HepG2 (cell line): Measurements from ENCODE around the gene ENTPD5. TPM values are rescaled to one million over a fixed set of nuclear protein-coding genes. Genes with fewer than 3 reads are reported as not detected.
A peak's percentile ranks its signal among the peaks of the same experiment; 100 is the strongest.

Experiments
- ATAC-seq: fragments of 200-7000 bp; cut with Tn5 transposase; 3 replicates; pipeline ENCODE4 v1.9.1; 2020; ENCODE audit warnings: mild to moderate bottlenecking, moderate library complexity
- BruUV-seq: library from RNA; stranded (reverse); fragments of 400-500 nt; replicated peaks from 2 replicates; lab custom pipeline; 2021; lab: Mats Ljungman, UMichigan
- CTCF ChIA-PET: fragments of 300-600 bp; formaldehyde crosslinking; extraction: SDS; loops from one replicate; lab custom pipeline; 2021; ENCODE audit warnings: low total read pairs, inconsistent platforms, low intra/inter-chr PET ratio; lab: Yijun Ruan, JAX
- POLR2A ChIA-PET: fragments of 350-600 bp; sonication (Branson Sonifier 250); formaldehyde crosslinking; loops from one replicate; lab custom pipeline; 2020; ENCODE audit warnings: antibody characterized with exemption, inconsistent platforms; lab: Yijun Ruan, JAX
- DNase-seq: peaks from one replicate; pipeline ENCODE4 v3.0.0-alpha.2; 2015; ENCODE audit warnings: low spot score
- FAIRE-seq: peaks from 3 replicates; lab custom pipeline; 2011; peaks lifted over from hg19 to GRCh38; lab: Jason Lieb, UNC
- H2AFZ ChIP-seq: one replicate; pipeline ENCODE4 v1.6.1; 2011; ENCODE audit warnings: low read length, inconsistent platforms
- H3K27ac ChIP-seq: fragments of 300-600 bp; 3 replicates; pipeline ENCODE4 v1.8.0; 2011; ENCODE audit warnings: mixed run types, mild to moderate bottlenecking, mixed read lengths, low read length, inconsistent platforms; ENCODE audit not compliant: insufficient read depth; ENCODE audit errors: extremely low read length
- H3K27me3 ChIP-seq, 2 experiments: fragments of 200-600 bp in 1 of 2; 2 replicates in 1 of 2; 3 replicates in 1 of 2; pipeline versions ENCODE4 v1.6.0 to v1.8.0; 2011; ENCODE audit warnings: low read length in 2 of 2, mild to moderate bottlenecking in 2 of 2, moderate library complexity in 2 of 2, inconsistent platforms in 1 of 2; ENCODE audit not compliant: insufficient read depth in 2 of 2, control insufficient read depth in 1 of 2
- H3K36me3 ChIP-seq, 2 experiments: fragments of 200-600 bp in 1 of 2; replicated peaks in 1 of 2; 2 replicates in 1 of 2; 3 replicates in 1 of 2; pipeline versions ENCODE4 v1.5.1 to v1.8.0; 2011; ENCODE audit warnings: low read length in 2 of 2, inconsistent platforms in 1 of 2; ENCODE audit not compliant: insufficient read depth in 2 of 2, control insufficient read depth in 1 of 2
- H3K4me1 ChIP-seq: 2 replicates; pipeline ENCODE4 v1.5.1; 2012; ENCODE audit warnings: low read length, inconsistent platforms; ENCODE audit not compliant: insufficient read depth
- H3K4me2 ChIP-seq: 2 replicates; pipeline ENCODE4 v1.6.0; 2011; ENCODE audit warnings: low read depth, low read length, inconsistent platforms
- H3K4me3 ChIP-seq, 3 experiments: fragments of 200-600 bp in 1 of 3; sonication (generic), shearing (Covaris generic) in 1 of 3; replicated peaks in 1 of 3; 2 replicates each; pipeline ENCODE4 v1.5.1; 2011 to 2016; ENCODE audit warnings: low read length in 3 of 3, inconsistent platforms in 2 of 3, low read depth in 2 of 3, mild to moderate bottlenecking in 2 of 3, control low read depth in 1 of 3, mixed read lengths in 1 of 3; ENCODE audit not compliant: insufficient read depth in 1 of 3
- H3K79me2 ChIP-seq: one replicate; pipeline ENCODE4 v1.6.1; 2011; ENCODE audit warnings: low read length, inconsistent platforms; ENCODE audit not compliant: insufficient read depth
- H3K9ac ChIP-seq: 2 replicates; pipeline ENCODE4 v1.6.0; 2011; ENCODE audit warnings: mild to moderate bottlenecking, low read depth, low read length, inconsistent platforms; ENCODE audit not compliant: insufficient read depth
- H3K9me3 ChIP-seq: 2 replicates; pipeline ENCODE4 v1.5.1; 2012; ENCODE audit warnings: mild to moderate bottlenecking, low read length
- H4K20me1 ChIP-seq: 2 replicates; pipeline ENCODE4 v1.6.0; 2011; ENCODE audit warnings: inconsistent platforms, mild to moderate bottlenecking, low read length, moderate library complexity; ENCODE audit not compliant: insufficient read depth
- BRCA1 ChIP-seq: sonication (generic); formaldehyde crosslinking; IDR thresholded peaks from 2 replicates; pipeline ENCODE4 v1.4.0; 2020; ENCODE audit warnings: missing genetic modification reagents
- CTCF ChIP-seq: sonication (generic); formaldehyde crosslinking; IDR thresholded peaks from 2 replicates; pipeline ENCODE4 v1.5.0; 2020; ENCODE audit warnings: mild to moderate bottlenecking, missing genetic modification reagents, moderate library complexity
- FOXO4 ChIP-seq: sonication (generic); formaldehyde crosslinking; conservative IDR thresholded peaks from 2 replicates; pipeline ENCODE4 v1.8.1; 2023; ENCODE audit warnings: missing genetic modification reagents
- HIC2 ChIP-seq: sonication (generic); formaldehyde crosslinking; IDR thresholded peaks from 2 replicates; pipeline ENCODE4 v1.9.0; 2022; ENCODE audit warnings: low read depth, missing genetic modification reagents
- HNRNPH1 ChIP-seq: fragments of 200-400 bp; formaldehyde crosslinking; optimal IDR thresholded peaks from 2 replicates; pipeline ENCODE3; 2017; ENCODE audit warnings: mild to moderate bottlenecking, low read depth, low read length
- MXD1 ChIP-seq: sonication (generic); formaldehyde crosslinking; IDR thresholded peaks from 2 replicates; pipeline ENCODE4 v1.4.0; 2020; ENCODE audit warnings: mild to moderate bottlenecking, missing genetic modification reagents
- NFKBIZ ChIP-seq: IDR thresholded peaks from 2 replicates; pipeline ENCODE4 v1.6.1; 2018; ENCODE audit warnings: missing genetic modification reagents, missing compliant biosample characterization
- PBX3 ChIP-seq: sonication (generic); formaldehyde crosslinking; IDR thresholded peaks from 2 replicates; pipeline ENCODE4 v1.8.1; 2023; ENCODE audit warnings: missing genetic modification reagents, inconsistent platforms, borderline replicate concordance
- SAP130 ChIP-seq: IDR thresholded peaks from 2 replicates; pipeline ENCODE4 v1.6.1; 2016; ENCODE audit warnings: low read depth
- ZFP37 ChIP-seq: sonication (generic); formaldehyde crosslinking; IDR thresholded peaks from 2 replicates; pipeline ENCODE4 v1.4.0; 2020; ENCODE audit warnings: missing genetic modification reagents, borderline replicate concordance
- ZNF18 ChIP-seq: sonication (generic); formaldehyde crosslinking; IDR thresholded peaks from 2 replicates; pipeline ENCODE4 v1.8.0; 2022; ENCODE audit warnings: mild to moderate bottlenecking, missing genetic modification reagents; ENCODE audit not compliant: insufficient replicate concordance
- ZNF430 ChIP-seq: sonication (generic); formaldehyde crosslinking; IDR thresholded peaks from 2 replicates; pipeline ENCODE4 v1.9.0; 2021; ENCODE audit warnings: mild to moderate bottlenecking, missing genetic modification reagents
- ZNF615 ChIP-seq: sonication (generic); formaldehyde crosslinking; IDR thresholded peaks from 2 replicates; pipeline ENCODE4 v1.5.0; 2020; ENCODE audit warnings: mild to moderate bottlenecking, missing genetic modification reagents, borderline replicate concordance
- ZNF878 ChIP-seq: sonication (generic); formaldehyde crosslinking; IDR thresholded peaks from 2 replicates; pipeline ENCODE4 v1.8.1; 2023; ENCODE audit warnings: mild to moderate bottlenecking, missing genetic modification reagents, moderate library complexity
- WGBS: methylation state at CpG from one replicate; pipeline ENCODE4 v1.1.6; 2017; ENCODE audit warnings: low lambda C conversion rate; 5-methylcytosine and 5-hydroxymethylcytosine counted together
- in situ Hi-C: cut with HindIII; loops from 2 replicates; pipeline ENCODE4 v1.10.0; 2017; ENCODE audit warnings: low pct_unique_long_range_greater_than_20kb; ENCODE audit not compliant: extremely low pct_ligation_motif_present
- intact Hi-C: fragments of 100-400 bp; cut with micrococcal nuclease; formaldehyde crosslinking; loops from one replicate; pipeline ENCODE4 v1.10.0; 2022; ENCODE audit not compliant: unreplicated experiment
- polyA plus RNA-seq, 8 experiments: library from polyadenylated mRNA; depleted of rRNA in 3 of 8; stranded (reverse) in 7 of 8; unstranded in 1 of 8; fragments of >200 nt; fragmentation: Illumina TruSeq in 4 of 8; extraction: Trizol in 4 of 8; gene quantifications; 2 replicates each; pipeline versions ENCODE4 v1.2.1 to v1.2.3, GENCODE V29; 2011 to 2016; ENCODE audit warnings: low read depth in 4 of 8, missing spikeins in 1 of 8, mixed read lengths in 1 of 8; ENCODE audit not compliant: insufficient read depth in 1 of 8
- total RNA-seq, 5 experiments: library from RNA; depleted of rRNA; stranded (reverse); fragments of >200 nt; fragmentation: Illumina TruSeq; extraction: Trizol; gene quantifications; 2 replicates each; pipeline ENCODE4 v1.2.3, GENCODE V29; 2016; ENCODE audit warnings: low read depth in 1 of 5

The ENTPD5 gene
- total and polyA plus RNA-seq, 2 of the 13 experiments (the other 11 are each of a cell fraction or from before 2014, with no cell fraction given): 33.8 to 43.3 TPM

- TF ChIP-seq FOXO4 (CRISPR knock-in tag): no peak
- peak; percentile 53; the same call in 1 of the 2 replicates for TF ChIP-seq HIC2 (CRISPR knock-in tag)
- no peak for TF ChIP-seq HNRNPH1
- peak; percentile 59; the same call in 1 of the 2 replicates for TF ChIP-seq SAP130 (CRISPR knock-in tag)
These were observed 22.4 kb downstream of the ENTPD5 start (continued) for GRCh38 chr14:73996731-73997107.

GRCh38 chr14:73995977-73996378 lies 23.1 kb downstream of the ENTPD5 start:
- BruUV-seq: TSS peak; percentile 72
- peak overlapping the region; percentile 65 for H3K9ac ChIP-seq
- peak overlapping the region; percentile 46 to 66 (median 48) for H3K4me3 ChIP-seq
- WGBS: under 1% methylated on average over 8 of the region's 8 CpGs
- DNase-seq: peak; percentile 62
- no peaks in the 10 kb centered on the region; a peak in 1 of 5 replicates for H3K36me3 ChIP-seq
- peaks cover 9% of the 10 kb centered on the region for H3K79me2 ChIP-seq
- ChIA-PET CTCF (no interaction called here), POLR2A (interaction anchor here (0.8 to 5.4 kb wide), 13 partner anchors 8 to 236 kb away, joined by 3 to 70 read pairs (median 9); partner anchors contain the start of genes BBOF1, COQ6, ENTPD5 and FAM161B)
- H3K4me1 ChIP-seq: peaks cover 100% of the 10 kb centered on the region
- peak overlapping the region; percentile 82 for H3K4me2 ChIP-seq
- H3K27me3 ChIP-seq: no peaks in the 10 kb centered on the region
- intact Hi-C loops (loop anchor here (2.0 to 5.0 kb wide), 2 partner anchors 41 to 45 kb away; partner anchors contain the start of genes COQ6 and FAM161B), in situ Hi-C loops (no loop called here)
- no peak overlapping the region for H2AFZ ChIP-seq
- peak overlapping the region; percentile 95 for H3K27ac ChIP-seq
- no peaks in the 10 kb centered on the region for H3K9me3 ChIP-seq
- FAIRE-seq: peak; percentile 37
- ATAC-seq: peak; percentile 18
- H4K20me1 ChIP-seq: no peaks in the 10 kb centered on the region
- TF ChIP-seq MXD1 (CRISPR knock-in tag) (no peak), ZNF18 (no peak), BRCA1 (no peak), ZFP37 (CRISPR knock-in tag) (no peak), ZNF615 (no peak), NFKBIZ (CRISPR knock-in tag) (no peak), ZNF430 (CRISPR knock-in tag) (no peak), ZNF878 (CRISPR knock-in tag) (no peak), CTCF (CRISPR knock-in tag) (no peak), PBX3 (CRISPR knock-in tag) (no peak)
